HCEC 1CT (cell line): ENCODE measurements around the gene ATXN7L1.

ENCODE experiments used
- DNase-seq: peaks from one replicate; pipeline ENCODE4 v3.0.0-alpha.2; 2017

Gene ATXN7L1

GRCh38 chr7:105691680-105692564 lies 184.5 kb downstream of the ATXN7L1 start:
- peak; percentile 62 for DNase-seq

- DNase-seq, result peak; percentile 53
Measured at GRCh38 chr7:105691082-105691679, 185.2 kb downstream of the ATXN7L1 start.

GRCh38 chr7:105690325-105690945 lies 186.0 kb downstream of the ATXN7L1 start:
- DNase-seq, result peak; percentile 29

- no peak for DNase-seq
Measured at GRCh38 chr7:105689067-105689819, 187.2 kb downstream of the ATXN7L1 start.

- DNase-seq, result no peak
Measured at GRCh38 chr7:105688617-105689016, 187.8 kb downstream of the ATXN7L1 start.

GRCh38 chr7:105685161-105685560 lies 191.2 kb downstream of the ATXN7L1 start:
- no peak for DNase-seq

- DNase-seq, result no peak
Measured at GRCh38 chr7:105682341-105683060, 193.9 kb downstream of the ATXN7L1 start.

- DNase-seq, result no peak
Measured at GRCh38 chr7:105680505-105681187, 195.8 kb downstream of the ATXN7L1 start.

- peak; percentile 76 for DNase-seq
Measured at GRCh38 chr7:105678811-105679495, 197.4 kb downstream of the ATXN7L1 start.

- DNase-seq, result no peak
Measured at GRCh38 chr7:105677817-105678573, 198.4 kb downstream of the ATXN7L1 start.

- no peak for DNase-seq
Measured at GRCh38 chr7:105677410-105677730, 199.0 kb downstream of the ATXN7L1 start.

- DNase-seq, result no peak
Measured at GRCh38 chr7:105675934-105676371, 200.4 kb downstream of the ATXN7L1 start.

GRCh38 chr7:105674200-105674920 lies 202.0 kb downstream of the ATXN7L1 start:
- no peak for DNase-seq

- no peak for DNase-seq
Measured at GRCh38 chr7:105673367-105674084, 202.9 kb downstream of the ATXN7L1 start.

- no peak for DNase-seq
Measured at GRCh38 chr7:105672801-105673200, 203.6 kb downstream of the ATXN7L1 start.

GRCh38 chr7:105666324-105666723 lies 210.1 kb downstream of the ATXN7L1 start:
- no peak for DNase-seq

- no peak for DNase-seq
Measured at GRCh38 chr7:105665684-105666083, 210.7 kb downstream of the ATXN7L1 start.

GRCh38 chr7:105664816-105665525 lies 211.4 kb downstream of the ATXN7L1 start:
- DNase-seq, result no peak
